ENCODE results near the gene HOMER1. TPM values are rescaled to one million over a fixed set of nuclear protein-coding genes. Genes with fewer than 3 reads are reported as not detected.

HOMER1 gene
- total and polyA plus RNA-seq, 2 of the 13 experiments (the other 11 are each of a cell fraction or from before 2014, with no cell fraction given), result 5.3 to 24.8 TPM

DNA sequence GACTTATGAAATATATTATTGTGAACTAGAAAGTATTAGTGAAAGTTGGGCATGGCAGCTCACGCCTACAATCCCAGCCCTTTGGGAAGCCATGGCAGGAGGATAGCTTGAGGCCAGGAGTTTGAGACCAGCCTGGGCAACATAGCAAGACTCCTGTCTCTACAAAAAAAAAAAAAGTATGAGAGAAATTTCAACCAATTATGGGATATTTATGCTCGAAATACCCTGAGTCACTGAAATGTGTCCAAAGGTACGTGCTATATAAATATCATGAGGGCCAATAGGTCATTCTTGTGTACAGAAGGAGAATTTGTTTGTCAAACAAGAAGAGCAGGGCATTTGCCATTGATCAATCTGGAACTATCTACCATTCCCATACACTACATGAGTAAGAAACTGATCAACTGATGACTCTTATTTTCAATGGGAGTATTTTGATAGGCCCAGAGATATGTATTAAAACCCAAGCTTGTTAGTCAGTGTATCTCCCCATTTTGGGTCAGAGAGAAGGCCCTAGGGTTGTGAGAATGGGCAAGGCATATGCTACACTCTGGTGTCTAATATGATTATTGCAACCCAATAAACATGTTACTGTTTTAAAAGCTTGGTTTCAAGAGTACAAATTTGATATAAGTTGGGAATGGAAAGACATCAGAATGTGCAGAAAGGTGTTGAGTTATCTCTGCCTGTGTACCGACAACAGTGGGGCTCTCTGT is 21.7 kb upstream of the HOMER1 start (continued):
- TF ChIP-seq, protein P1, sequence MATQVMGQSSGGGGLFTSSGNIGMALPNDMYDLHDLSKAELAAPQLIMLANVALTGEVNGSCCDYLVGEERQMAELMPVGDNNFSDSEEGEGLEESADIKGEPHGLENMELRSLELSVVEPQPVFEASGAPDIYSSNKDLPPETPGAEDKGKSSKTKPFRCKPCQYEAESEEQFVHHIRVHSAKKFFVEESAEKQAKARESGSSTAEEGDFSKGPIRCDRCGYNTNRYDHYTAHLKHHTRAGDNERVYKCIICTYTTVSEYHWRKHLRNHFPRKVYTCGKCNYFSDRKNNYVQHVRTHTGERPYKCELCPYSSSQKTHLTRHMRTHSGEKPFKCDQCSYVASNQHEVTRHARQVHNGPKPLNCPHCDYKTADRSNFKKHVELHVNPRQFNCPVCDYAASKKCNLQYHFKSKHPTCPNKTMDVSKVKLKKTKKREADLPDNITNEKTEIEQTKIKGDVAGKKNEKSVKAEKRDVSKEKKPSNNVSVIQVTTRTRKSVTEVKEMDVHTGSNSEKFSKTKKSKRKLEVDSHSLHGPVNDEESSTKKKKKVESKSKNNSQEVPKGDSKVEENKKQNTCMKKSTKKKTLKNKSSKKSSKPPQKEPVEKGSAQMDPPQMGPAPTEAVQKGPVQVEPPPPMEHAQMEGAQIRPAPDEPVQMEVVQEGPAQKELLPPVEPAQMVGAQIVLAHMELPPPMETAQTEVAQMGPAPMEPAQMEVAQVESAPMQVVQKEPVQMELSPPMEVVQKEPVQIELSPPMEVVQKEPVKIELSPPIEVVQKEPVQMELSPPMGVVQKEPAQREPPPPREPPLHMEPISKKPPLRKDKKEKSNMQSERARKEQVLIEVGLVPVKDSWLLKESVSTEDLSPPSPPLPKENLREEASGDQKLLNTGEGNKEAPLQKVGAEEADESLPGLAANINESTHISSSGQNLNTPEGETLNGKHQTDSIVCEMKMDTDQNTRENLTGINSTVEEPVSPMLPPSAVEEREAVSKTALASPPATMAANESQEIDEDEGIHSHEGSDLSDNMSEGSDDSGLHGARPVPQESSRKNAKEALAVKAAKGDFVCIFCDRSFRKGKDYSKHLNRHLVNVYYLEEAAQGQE (IDR thresholded peaks at IDR 0.05; ENCODE audit: borderline replicate concordance in 1 of 2, low read depth in 1 of 2, low read length in 2 of 2), result no peak
- TF ChIP-seq ZNF30 (CRISPR knock-in tag; IDR thresholded peaks at IDR 0.05) (no peak), SUZ12 (IDR thresholded peaks at IDR 0.05; ENCODE audit: low read depth, low read length) (no peak), GPN1 (CRISPR knock-in tag; IDR thresholded peaks at IDR 0.05; ENCODE audit: borderline replicate concordance) (no peak), ZNF282 (IDR thresholded peaks at IDR 0.05; ENCODE audit: partially characterized antibody) (no peak), SRF (IDR thresholded peaks at IDR 0.05; ENCODE audit: low read depth, low read length) (no peak), POLR2A (IDR thresholded peaks at IDR 0.05; ENCODE audit: insufficient read depth in 1 of 2, low read depth in 2 of 2, low read length in 2 of 2) (no peak), SCMH1 (CRISPR knock-in tag; IDR thresholded peaks at IDR 0.05; ENCODE audit: borderline replicate concordance) (no peak), ZNF296 (CRISPR knock-in tag; conservative IDR thresholded peaks at IDR 0.05) (no peak), MYNN (CRISPR knock-in tag; IDR thresholded peaks at IDR 0.05; ENCODE audit: low read depth) (no peak), RAD21 (CRISPR knock-in tag; IDR thresholded peaks at IDR 0.05) (no peak), MIER3 (CRISPR knock-in tag; IDR thresholded peaks at IDR 0.05; ENCODE audit: borderline replicate concordance) (peak; percentile 72; the same call in 1 of the 2 replicates), ZNF205 (CRISPR knock-in tag; IDR thresholded peaks at IDR 0.05) (no peak), ZNF24 (IDR thresholded peaks at IDR 0.05) (no peak), ZNF879 (CRISPR knock-in tag; IDR thresholded peaks at IDR 0.05) (no peak), PCBP2 (optimal IDR thresholded peaks at IDR 0.05; ENCODE audit: low read depth, low read length, poor library complexity, severe bottlenecking) (no peak), ZNF34 (CRISPR knock-in tag; IDR thresholded peaks at IDR 0.05; ENCODE audit: borderline replicate concordance) (no peak), RBAK (CRISPR knock-in tag; IDR thresholded peaks at IDR 0.05) (no peak), CEBPB (IDR thresholded peaks at IDR 0.05; ENCODE audit: borderline replicate concordance, low read depth, low read length) (0 out of 2 replicates have a peak, but pooled peaks have one; percentile 0)
- TF ChIP-seq, protein P2, sequence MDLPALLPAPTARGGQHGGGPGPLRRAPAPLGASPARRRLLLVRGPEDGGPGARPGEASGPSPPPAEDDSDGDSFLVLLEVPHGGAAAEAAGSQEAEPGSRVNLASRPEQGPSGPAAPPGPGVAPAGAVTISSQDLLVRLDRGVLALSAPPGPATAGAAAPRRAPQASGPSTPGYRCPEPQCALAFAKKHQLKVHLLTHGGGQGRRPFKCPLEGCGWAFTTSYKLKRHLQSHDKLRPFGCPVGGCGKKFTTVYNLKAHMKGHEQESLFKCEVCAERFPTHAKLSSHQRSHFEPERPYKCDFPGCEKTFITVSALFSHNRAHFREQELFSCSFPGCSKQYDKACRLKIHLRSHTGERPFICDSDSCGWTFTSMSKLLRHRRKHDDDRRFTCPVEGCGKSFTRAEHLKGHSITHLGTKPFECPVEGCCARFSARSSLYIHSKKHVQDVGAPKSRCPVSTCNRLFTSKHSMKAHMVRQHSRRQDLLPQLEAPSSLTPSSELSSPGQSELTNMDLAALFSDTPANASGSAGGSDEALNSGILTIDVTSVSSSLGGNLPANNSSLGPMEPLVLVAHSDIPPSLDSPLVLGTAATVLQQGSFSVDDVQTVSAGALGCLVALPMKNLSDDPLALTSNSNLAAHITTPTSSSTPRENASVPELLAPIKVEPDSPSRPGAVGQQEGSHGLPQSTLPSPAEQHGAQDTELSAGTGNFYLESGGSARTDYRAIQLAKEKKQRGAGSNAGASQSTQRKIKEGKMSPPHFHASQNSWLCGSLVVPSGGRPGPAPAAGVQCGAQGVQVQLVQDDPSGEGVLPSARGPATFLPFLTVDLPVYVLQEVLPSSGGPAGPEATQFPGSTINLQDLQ (CRISPR knock-in tag; IDR thresholded peaks at IDR 0.05), result no peak
- TF ChIP-seq, protein P3, sequence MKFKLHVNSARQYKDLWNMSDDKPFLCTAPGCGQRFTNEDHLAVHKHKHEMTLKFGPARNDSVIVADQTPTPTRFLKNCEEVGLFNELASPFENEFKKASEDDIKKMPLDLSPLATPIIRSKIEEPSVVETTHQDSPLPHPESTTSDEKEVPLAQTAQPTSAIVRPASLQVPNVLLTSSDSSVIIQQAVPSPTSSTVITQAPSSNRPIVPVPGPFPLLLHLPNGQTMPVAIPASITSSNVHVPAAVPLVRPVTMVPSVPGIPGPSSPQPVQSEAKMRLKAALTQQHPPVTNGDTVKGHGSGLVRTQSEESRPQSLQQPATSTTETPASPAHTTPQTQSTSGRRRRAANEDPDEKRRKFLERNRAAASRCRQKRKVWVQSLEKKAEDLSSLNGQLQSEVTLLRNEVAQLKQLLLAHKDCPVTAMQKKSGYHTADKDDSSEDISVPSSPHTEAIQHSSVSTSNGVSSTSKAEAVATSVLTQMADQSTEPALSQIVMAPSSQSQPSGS (CRISPR knock-in tag; IDR thresholded peaks at IDR 0.05), result peak; percentile 57; the same call in 1 of the 2 replicates
- TF ChIP-seq, protein P4, sequence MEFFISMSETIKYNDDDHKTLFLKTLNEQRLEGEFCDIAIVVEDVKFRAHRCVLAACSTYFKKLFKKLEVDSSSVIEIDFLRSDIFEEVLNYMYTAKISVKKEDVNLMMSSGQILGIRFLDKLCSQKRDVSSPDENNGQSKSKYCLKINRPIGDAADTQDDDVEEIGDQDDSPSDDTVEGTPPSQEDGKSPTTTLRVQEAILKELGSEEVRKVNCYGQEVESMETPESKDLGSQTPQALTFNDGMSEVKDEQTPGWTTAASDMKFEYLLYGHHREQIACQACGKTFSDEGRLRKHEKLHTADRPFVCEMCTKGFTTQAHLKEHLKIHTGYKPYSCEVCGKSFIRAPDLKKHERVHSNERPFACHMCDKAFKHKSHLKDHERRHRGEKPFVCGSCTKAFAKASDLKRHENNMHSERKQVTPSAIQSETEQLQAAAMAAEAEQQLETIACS (CRISPR knock-in tag; IDR thresholded peaks at IDR 0.05), result no peak
